ENCODE data around the gene MS4A8. TPM values are rescaled to one million over a fixed set of nuclear protein-coding genes. Genes with fewer than 3 reads are reported as not detected.

Gene MS4A8
- total and polyA plus RNA-seq, 10 donors = 0.19 TPM; not detected in 9

GRCh38 chr11:60739114-60739513, 39.7 kb downstream of the MS4A8 start:
- WGBS, 5 donors = 72 to 83% (median 74%) methylated on average over 7 of the region's 7 CpGs
- H3K27me3 ChIP-seq (replicated peaks in 1 of 7) = peaks cover 0 to 15% (median 0%) of the 10 kb centered on the region in 7 donors
- intact Hi-C loops (cut with DNase I; ENCODE audit: low total_unique reads) = no loop called here
- H3K27ac ChIP-seq = no peak overlapping the region
- no peaks in the 10 kb centered on the region for H3K4me1 ChIP-seq
- no peak for DNase-seq
- no peaks in the 10 kb centered on the region for H3K36me3 ChIP-seq
- H3K4me3 ChIP-seq = no peak overlapping the region
- peaks cover 0 to 19% (median 3%) of the 10 kb centered on the region in 8 donors for H3K9me3 ChIP-seq
- TF ChIP-seq POLR2AphosphoS5 (IDR thresholded peaks at IDR 0.05) (no peak), CTCF (IDR thresholded peaks at IDR 0.05 in 8 of 11, conservative IDR thresholded peaks at IDR 0.05 in 3 of 11) (no peak), POLR2A (IDR thresholded peaks at IDR 0.05) (no peak)

- Histone ChIP-seq H3K27me3 (replicated peaks in 1 of 7) (peaks cover 0 to 15% (median 0%) of the 10 kb centered on the region in 7 donors), H3K36me3 (no peaks in the 10 kb centered on the region), H3K4me1 (no peaks in the 10 kb centered on the region), H3K4me3 (no peak overlapping the region), H3K9me3 (peaks cover 0 to 19% (median 4%) of the 10 kb centered on the region in 8 donors), H3K27ac (no peak overlapping the region)
- intact Hi-C loops (cut with DNase I; ENCODE audit: low total_unique reads) = no loop called here
- no peak for DNase-seq
- TF ChIP-seq CTCF (IDR thresholded peaks at IDR 0.05 in 8 of 11, conservative IDR thresholded peaks at IDR 0.05 in 3 of 11) (no peak), POLR2AphosphoS5 (IDR thresholded peaks at IDR 0.05) (no peak), POLR2A (IDR thresholded peaks at IDR 0.05) (no peak)
These were observed 41.2 kb downstream of the MS4A8 start for GRCh38 chr11:60740573-60740972.

- WGBS, 5 donors = 79 to 91% (median 89%) methylated on average over 3 of the region's 3 CpGs
- Histone ChIP-seq H3K9me3 (peaks cover 0 to 19% (median 4%) of the 10 kb centered on the region in 8 donors), H3K36me3 (no peaks in the 10 kb centered on the region), H3K27me3 (replicated peaks in 1 of 7) (peaks cover 0 to 15% (median 0%) of the 10 kb centered on the region in 7 donors), H3K4me3 (no peak overlapping the region), H3K4me1 (no peaks in the 10 kb centered on the region), H3K27ac (no peak overlapping the region)
- no peak for DNase-seq
- intact Hi-C loops (cut with DNase I; ENCODE audit: low total_unique reads) = no loop called here
- TF ChIP-seq POLR2AphosphoS5 (IDR thresholded peaks at IDR 0.05) (no peak), POLR2A (IDR thresholded peaks at IDR 0.05) (no peak), CTCF (IDR thresholded peaks at IDR 0.05 in 8 of 11, conservative IDR thresholded peaks at IDR 0.05 in 3 of 11) (no peak)
These were observed 42.0 kb downstream of the MS4A8 start for GRCh38 chr11:60741421-60741820.

GRCh38 chr11:60743058-60743457, 43.6 kb downstream of the MS4A8 start:
- no peak for TF ChIP-seq CTCF (IDR thresholded peaks at IDR 0.05 in 8 of 11, conservative IDR thresholded peaks at IDR 0.05 in 3 of 11)
- no peak overlapping the region for H3K27ac ChIP-seq
- H3K4me3 ChIP-seq = no peak overlapping the region
- no peaks in the 10 kb centered on the region for H3K36me3 ChIP-seq
- no peak for DNase-seq
- WGBS, 5 donors = 81 to 93% (median 89%) methylated on average over 1 of the region's 1 CpG
- intact Hi-C loops (cut with DNase I; ENCODE audit: low total_unique reads) = no loop called here
- H3K27me3 ChIP-seq (replicated peaks in 1 of 7) = peaks cover 0 to 13% (median 0%) of the 10 kb centered on the region in 7 donors
- no peaks in the 10 kb centered on the region for H3K4me1 ChIP-seq
- H3K9me3 ChIP-seq = peaks cover 0 to 19% (median 4%) of the 10 kb centered on the region in 8 donors

Measured in spleen (tissue), 11 donors.